NCI-H526 treated with DMSO at 0.1 percent for 48 hours (cell line): ENCODE measurements around the gene PDE10A.
"Not testable (repeated sequence)": the region's sequence is repeated elsewhere in the genome, so short reads cannot be mapped to it uniquely, and the experiment has no call there.

Source experiments
- DNase-seq: peaks from one replicate; lab custom pipeline; 2025; lab: John Stamatoyannopoulos, UW

Gene PDE10A

DNA sequence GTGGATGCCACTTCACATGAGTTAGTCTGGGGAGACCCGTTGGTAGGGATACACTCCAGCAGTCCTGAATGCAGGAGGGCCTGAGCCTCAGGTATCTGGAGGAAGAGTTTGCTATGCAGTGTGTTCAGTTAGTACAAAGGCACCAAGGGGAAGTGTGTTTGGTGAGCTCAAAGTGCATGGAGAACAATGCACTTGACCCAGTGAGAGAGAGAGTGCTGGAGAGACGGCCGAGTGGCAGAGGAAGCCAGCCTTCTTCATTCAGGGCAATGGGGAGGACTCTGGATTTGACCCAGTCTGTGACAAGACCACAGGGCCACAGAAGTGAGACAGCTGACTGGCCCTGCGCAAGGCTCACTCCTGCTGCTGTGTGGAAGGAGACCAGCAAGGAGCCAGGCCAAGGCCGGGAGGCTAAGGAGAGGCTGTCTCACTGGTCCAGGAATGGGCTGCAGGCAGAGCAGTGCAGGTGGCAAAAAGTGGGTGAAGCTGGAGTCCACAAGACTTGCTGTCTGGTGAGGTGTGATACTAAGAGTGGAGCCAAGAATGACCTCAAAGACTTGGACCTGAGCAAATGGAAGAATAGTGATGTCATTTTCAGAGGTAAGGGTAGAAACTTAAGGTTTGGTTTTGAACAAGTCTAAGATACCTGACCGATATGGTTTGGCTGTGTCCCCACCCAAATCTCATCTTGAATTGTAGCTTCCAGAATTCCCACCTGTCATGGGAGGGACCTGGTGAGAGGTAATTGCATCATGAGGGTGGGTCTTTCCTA, 38.0 kb downstream of the PDE10A start:
- no peak for DNase-seq

DNA sequence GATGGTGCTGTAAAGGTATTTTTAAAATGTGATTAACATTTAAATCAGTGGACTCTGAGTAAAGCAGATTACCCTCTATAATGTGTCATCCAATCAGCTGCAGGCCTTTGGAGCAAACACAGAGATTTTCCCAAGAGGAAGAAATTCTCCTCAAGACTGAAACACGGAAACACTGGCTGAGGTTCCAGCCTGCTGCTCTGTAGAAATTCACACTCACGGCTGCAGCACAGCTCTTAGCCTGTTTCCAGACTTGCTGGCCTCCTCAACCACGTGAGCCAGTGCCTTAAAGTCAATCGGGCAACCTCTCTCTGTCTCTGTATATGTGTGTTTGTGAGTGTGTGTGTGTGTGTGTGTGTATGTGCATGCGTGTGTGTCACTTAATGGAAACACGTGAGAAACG, 41.1 kb downstream of the PDE10A start:
- DNase-seq, result no peak

DNA sequence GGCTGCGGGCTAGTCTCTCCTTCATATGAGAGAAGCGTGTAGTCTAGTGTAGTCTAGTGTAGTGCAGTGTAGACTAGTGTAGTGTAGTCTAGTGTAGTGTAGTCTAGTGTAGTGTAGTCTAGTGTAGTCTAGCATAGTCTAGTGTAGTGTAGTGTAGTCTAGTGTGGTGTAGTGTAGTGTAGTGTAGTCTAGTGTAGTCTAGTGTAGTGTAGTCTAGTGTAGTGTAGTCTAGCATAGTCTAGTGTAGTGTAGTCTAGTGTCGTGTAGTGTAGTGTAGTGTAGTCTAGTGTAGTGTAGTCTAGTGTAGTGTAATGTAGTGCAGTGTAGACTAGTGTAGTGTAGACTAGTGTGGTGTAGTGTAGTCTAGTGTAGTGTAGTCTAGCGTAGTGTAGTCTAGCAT, 44.1 kb downstream of the PDE10A start:
- not testable (repeated sequence) for DNase-seq

DNA sequence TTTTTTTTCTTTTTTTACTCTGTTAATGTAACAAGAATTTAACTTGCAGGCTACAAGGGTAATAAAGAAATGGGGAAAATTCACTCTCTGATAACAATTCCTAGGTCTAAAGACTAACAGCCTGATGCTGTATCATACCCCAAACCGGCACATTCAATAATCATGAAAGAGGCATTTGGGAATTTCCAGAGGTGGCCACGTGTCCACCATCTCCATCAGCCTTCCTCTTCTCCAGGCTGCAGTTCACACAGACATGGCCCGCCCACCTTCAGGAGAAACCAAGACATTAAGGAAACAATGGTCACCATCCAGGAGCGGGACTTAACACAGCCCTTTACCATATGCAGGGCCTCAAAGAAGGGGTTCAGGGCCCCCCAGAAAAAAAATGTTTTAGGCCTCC, 44.8 kb downstream of the PDE10A start:
- DNase-seq, result no peak

DNA sequence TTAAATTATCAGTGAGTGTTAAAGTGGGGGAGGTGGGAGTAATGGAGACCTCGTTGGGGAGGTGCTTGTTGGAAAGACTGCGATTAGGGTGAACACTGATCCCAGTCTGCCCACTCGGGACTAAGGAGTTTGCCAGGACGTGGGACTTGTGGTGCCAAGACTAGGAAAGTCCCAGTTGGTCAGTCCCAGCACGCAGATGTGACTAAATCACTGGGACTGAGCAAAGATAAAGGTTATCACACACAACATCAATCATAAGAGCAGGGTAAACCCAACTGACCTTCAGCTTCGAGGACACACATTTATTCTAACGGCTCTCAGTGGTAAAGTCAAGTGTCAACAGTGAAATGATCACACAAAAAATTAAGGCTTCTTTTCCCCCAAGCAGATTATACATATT, 45.5 kb downstream of the PDE10A start:
- no peak for DNase-seq

DNA sequence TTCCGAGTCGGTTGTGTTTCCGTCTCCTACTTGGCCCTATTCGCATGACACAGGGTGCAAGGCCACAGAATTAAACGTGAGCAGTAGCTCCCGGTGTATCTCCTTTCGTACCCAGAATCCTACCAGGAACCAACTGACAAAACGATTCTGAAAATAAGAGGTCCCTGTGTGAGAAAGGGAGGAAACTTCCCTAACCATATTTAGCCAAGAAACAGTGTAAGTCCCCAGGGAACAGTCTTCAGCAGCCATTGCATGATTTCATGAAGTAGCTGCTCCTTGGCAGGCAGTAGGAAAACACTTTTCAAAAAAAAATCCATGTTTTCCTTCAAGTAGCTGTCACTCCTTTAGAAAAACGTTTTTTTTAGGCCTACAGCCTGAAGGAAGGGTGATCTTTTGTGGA, 46.9 kb downstream of the PDE10A start:
- no peak for DNase-seq

DNA sequence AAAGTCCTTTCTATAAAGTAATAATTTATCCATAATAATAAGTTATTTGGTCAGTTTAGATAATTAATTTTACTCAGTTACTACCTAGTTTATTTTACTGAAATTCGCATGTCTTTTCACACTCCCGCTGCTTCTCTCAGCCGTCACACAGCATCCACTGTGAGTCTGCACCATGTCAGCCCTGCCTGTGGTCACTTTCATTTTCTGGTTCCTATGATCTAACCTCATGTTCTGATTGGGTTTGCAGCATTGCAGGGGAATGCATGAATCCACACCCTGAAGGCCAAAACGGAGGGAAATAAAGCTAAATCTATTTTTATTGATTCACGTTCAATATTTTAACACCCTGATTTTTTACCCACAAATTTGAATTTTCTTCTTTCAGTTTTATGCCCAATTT, 47.4 kb downstream of the PDE10A start:
- no peak for DNase-seq

DNA sequence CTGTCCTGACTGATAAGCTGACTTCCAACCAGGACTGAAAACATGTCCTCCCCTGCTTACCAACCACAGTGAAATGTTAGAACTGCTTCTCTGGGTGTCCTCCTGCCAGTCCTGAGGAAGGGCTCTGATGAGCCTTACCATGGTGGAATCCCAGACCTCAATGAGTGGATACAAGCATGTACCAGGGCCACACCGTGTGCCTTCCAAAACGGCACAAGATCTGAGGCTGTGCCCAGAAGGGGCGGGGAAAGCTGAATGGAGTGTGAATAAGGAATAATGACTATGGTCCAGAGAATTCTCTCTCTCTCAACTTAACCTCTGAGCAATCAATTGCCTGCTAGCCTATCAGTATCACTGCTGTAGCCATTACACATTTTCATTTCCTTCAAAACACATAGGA, 51.7 kb downstream of the PDE10A start:
- no peak for DNase-seq

DNA sequence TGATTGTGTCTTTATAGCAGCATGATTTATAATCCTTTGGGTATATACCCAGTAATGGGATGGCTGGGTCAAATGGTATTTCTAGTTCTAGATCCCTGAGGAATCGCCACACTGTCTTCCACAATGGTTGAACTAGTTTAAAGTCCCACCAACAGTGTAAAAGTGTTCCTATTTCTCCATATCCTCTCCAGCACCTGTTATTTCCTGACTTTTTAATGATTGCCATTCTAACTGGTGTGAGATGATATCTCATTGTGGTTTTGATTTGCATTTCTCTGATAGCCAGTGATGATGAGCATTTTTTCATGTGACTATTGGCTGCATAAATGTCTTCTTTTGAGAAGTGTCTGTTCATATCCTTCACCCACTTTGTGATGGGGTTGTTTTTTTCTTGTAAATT, 54.5 kb downstream of the PDE10A start:
- not testable (repeated sequence) for DNase-seq

DNA sequence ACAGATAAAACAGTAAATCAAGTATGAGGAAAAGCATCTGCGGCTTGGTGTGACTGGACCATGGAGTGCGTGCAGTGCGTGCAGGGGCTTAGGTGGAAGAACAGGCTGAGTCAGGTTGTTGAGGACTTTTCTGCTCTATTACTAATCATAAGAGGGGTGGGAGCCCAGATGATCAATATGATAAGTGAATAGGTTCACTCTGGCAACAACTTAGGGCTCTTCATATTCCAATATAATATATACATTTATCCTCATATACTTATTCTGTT, 56.4 kb downstream of the PDE10A start:
- no peak for DNase-seq

DNA sequence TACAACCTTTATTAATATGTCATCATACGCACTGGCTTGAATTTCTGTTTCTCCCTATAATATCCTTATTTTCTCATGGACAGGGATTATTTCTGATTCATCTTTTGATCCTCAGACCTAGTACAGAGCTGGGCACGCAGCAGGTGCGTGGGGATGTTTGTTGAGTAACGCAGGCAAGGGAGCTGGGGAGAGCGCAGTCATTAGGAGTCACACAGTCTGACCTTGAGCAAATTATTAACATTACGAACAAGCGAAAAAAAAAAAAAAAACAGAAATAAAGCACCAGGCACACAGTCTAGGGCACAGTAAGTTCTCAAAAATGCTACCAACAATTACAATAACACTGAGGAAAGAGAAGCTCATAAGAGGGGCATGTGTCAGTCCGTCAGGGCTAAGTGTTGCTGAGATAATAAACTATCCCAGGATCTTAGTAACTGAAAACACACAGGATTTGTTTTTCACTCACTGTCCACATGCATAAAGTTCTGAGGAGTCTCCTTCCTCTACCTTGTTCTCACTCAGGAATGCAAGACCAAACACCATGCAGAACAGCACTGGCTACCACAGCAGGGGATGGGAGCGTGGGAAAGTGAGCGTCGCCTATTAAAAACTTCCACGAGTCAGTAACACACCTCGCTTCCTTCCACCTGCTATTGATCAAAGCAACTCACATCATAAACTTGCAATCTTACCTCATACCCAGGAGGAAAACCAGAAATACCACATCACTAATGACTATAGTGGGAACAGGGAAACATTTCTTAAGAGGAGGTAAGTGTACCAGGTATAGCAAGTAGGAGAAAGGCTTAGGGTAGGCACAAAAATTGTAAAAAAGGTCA, 56.9 kb downstream of the PDE10A start:
- DNase-seq, result no peak

DNA sequence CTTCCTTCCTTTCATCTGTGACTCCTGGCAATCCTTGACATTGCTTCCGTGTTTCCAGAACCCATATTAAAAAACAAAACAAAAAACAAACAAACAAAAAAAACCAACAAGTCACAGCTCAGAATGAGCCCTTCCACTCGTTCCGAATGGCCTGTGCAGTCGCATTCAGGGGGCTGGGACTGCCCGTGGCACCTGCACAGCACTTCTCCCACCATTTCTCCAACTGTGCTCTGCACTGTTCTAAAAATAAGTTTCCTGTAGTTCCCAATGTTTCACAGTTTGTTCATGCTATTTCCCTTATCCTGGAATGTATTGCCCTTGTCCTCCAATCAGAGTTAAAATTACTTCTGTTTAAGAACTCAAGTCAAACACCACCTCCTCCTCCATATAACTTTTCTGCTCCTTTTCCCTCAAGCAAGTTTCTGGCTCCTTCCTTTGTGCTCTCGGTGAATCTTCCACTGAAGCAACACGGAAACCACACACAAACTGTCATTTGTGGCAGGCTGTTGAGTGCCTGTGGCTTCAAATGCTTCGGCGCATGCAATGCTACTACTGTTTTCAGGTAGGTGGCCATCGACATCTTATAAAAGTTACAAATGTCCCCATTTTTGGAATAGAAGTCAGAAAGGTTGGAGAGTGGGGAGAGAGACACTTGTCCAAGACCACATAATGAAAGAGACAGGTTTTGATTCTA, 57.7 kb downstream of the PDE10A start:
- DNase-seq, result no peak

DNA sequence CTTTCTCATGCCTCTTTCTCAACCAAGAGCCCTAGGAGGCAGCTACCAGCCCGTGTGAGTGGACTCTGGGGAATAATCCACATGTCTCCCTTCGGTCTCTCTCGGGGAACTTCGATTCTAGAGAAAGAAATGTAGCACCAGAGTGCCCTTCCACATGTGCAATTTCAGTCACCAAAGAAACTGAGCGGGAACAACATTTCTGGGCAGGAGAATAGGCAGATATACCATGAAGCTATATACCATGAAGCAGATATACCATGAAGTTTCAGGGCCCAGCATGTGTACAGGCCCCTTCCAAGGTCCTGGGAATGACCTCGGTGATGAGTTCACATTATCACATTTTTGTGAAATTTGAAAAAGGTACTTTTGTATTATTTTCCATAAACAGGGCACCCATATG, 60.8 kb downstream of the PDE10A start:
- no peak for DNase-seq

DNA sequence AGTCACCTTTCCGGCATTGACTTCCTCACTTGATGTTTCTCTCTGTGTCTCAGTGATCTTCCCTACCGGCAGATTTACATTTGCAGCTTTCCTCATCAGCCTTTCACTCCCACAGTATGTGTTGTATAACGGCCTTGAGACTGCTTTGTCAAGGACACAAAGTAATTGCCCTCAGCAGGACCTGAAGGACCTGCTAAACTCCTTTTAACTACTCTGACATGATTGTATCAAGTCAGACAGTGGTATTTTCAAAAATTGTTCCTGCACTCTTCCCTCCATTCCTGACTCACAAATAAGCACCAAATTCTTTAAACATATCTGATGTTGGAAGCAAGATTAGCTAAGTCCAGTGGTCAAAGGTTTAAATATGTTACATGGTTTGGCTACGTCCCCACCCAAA, 62.4 kb downstream of the PDE10A start:
- DNase-seq, result no peak

DNA sequence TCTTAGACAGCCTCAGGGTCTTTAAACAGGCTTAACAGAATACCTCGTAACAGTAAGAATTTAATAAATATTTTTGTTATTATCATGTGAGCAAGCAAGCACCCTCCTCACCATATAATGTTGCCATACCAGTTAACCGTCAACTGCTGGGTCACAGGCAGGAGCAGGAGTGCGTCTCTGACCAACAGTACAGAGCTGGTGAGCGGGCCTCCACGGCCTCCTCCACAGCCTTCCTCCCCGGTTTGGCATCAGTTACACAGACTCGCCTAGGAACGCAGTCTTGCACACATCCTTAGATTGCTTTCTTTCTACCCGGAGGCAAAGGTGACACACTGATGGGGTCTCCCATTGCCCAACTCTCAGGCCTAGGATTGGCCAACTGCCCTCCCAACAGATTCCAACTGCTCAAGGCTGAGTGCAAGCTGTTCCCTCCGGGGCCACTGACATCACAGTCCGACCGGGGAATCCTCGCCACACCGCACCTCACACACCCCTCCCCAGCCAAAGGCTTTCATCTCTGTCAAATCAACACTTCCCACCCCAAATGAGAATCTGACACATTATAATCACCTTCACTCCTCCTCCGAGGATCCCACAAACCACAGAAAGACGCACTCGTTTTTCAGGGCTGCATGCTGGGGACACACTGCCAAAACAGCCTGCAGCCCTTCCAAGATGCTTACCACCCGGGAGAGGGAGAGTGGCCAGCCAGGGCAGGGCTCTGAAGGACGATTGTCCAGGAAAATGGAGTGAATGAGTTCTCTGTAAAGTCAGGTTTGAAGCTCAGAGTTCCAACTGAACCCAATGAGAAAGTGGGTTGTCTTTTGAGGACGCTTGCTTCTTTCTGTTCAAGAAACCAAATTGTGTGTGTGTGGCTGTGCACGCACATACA, 63.2 kb downstream of the PDE10A start:
- DNase-seq, result no peak

DNA sequence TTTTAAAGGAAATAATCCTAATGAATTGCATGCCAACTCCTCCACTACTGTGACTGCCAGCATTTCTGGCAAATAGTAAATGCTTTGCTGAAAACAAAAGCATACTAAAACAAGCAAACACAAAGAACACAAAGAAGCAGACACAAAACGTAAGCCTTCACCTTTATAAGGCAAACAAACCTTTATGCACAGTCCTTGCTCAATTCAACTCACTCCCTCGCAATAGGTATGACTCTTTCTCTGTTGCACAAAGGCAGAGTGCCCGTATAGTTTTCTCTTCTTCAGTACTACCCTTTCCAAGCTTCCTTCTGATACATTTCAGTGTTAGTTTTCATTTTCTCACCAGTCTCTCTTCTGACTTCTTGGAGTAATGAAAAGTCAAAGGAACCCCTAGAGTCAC, 63.9 kb downstream of the PDE10A start:
- DNase-seq, result no peak

DNA sequence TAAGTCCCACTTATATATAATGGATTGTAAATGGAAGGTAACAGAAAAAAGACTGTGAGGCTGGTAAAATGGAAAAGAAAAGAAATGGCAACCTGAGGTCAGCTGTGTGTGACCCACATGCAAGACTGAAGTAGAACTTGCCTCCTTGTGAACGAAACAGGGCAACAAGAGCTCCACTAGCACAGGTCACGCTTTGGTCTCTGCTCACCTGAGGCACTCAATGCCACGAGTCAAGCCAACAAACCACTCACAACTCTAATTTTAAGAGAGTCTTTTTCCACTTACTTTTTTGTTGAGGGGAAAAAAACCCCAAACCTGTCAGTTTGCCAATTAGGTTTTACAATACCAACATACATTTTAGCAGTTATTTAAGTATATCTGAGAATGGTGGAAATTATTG, 65.2 kb downstream of the PDE10A start:
- DNase-seq, result no peak

DNA sequence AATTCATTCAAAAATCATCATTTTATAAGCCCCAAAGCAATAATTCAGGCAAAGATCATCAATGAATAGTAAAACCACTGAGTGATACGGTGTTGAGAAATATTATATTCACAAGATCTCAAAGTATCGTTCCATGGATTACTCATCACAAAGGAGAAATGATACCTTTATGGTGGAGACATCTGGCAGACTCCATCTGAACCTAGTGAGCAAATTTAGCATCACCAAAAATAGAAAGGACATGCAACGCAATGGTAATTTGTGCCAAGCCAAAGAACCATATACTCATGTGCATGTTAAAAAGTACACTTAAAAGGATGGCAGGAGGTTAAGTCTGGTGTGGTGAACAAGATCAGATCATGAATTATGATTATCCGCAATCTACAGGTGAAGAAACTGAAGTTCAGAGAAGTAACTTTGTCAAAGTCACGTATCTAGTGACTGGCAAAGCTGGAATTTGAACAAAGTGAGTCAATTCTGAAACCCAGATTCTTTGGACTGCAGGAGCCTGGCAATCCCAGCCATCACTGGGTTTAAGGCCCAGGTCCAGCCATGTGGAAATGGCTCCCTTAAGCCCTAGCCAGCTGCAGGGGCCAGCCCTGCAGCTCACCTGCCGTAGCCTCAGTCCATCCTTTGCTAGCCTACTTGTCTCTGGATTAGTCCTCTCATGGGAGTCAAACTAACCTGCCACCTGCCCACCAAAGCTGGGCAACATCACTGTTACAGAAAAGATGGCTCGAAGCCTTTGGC, 68.3 kb downstream of the PDE10A start:
- no peak for DNase-seq

DNA sequence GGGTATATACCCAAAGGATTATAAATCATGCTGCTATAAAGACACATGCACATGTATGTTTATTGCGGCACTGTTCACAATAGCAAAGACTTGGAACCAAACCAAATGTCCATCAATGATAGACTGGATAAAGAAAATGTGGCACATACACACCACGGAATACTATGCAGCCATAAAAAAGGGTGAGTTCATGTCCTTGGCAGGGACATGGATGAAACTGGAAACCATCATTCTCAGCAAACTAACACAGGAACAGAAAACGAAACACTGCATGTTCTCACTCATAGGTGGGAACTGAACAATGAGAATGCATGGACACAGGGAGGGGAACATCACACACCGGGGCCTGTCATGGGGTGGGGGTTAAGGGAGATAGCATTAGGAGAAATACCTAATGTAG, 70.1 kb downstream of the PDE10A start:
- not testable (repeated sequence) for DNase-seq

DNA sequence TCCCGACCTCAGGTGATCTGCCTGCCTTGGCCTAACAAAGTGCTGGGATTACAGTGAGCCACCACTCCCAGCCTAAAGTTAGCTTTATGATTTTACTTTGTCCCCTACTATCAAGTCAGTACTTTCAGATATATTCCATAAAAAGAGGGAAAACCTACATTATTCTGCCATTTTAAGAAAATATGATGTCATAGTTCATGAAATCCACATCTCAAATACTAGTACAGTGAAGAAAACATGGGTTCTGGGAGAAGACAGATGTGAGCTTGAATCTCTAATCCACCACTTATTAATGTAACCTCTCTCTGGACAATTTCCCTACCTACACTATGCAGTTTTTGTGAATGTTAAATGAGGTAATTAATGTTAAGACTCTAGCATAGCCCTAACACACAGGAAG, 74.5 kb downstream of the PDE10A start:
- no peak for DNase-seq

DNA sequence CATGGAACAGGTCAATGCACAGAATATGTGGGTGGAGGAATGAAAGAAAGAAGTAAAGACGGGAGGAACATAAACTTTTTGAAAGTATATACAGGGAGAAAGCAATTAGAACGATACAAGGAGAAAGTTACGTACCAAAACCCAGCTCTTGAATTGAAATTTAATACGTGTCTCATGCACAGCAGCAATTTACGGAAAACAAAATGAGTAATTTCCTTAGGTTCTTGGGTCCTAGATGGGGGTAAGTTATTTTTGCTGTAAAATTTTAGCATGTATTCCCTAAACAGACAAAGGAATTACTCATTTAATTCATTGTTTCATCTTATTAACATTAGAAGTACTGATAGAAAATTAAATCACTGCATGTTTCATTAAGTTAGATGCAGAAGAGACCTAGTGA, 75.8 kb downstream of the PDE10A start:
- no peak for DNase-seq
